Astrocyte of the cerebellum (primary cell): ENCODE data around the gene FLT1.

Experiments used
- DNase-seq: peaks from one replicate; pipeline ENCODE4 v3.0.0-alpha.2; 2011; ENCODE audit warnings: low read depth
- H3K4me3 ChIP-seq: 2 replicates; pipeline ENCODE4 v1.5.1; 2011; ENCODE audit warnings: mild to moderate bottlenecking, low read depth, low read length, moderate library complexity
- in situ Hi-C: cut with HindIII; loops from 2 replicates; pipeline ENCODE4 v1.10.0; 2017; ENCODE audit warnings: low sequenced_read_pairs
- TF ChIP-seq, protein P1 (sequence below): IDR thresholded peaks from 2 replicates; pipeline ENCODE4 v1.5.1; 2012; ENCODE audit warnings: low read length, low read depth, moderate library complexity, mild to moderate bottlenecking; ENCODE audit errors: missing control alignments

Gene FLT1, protein sequence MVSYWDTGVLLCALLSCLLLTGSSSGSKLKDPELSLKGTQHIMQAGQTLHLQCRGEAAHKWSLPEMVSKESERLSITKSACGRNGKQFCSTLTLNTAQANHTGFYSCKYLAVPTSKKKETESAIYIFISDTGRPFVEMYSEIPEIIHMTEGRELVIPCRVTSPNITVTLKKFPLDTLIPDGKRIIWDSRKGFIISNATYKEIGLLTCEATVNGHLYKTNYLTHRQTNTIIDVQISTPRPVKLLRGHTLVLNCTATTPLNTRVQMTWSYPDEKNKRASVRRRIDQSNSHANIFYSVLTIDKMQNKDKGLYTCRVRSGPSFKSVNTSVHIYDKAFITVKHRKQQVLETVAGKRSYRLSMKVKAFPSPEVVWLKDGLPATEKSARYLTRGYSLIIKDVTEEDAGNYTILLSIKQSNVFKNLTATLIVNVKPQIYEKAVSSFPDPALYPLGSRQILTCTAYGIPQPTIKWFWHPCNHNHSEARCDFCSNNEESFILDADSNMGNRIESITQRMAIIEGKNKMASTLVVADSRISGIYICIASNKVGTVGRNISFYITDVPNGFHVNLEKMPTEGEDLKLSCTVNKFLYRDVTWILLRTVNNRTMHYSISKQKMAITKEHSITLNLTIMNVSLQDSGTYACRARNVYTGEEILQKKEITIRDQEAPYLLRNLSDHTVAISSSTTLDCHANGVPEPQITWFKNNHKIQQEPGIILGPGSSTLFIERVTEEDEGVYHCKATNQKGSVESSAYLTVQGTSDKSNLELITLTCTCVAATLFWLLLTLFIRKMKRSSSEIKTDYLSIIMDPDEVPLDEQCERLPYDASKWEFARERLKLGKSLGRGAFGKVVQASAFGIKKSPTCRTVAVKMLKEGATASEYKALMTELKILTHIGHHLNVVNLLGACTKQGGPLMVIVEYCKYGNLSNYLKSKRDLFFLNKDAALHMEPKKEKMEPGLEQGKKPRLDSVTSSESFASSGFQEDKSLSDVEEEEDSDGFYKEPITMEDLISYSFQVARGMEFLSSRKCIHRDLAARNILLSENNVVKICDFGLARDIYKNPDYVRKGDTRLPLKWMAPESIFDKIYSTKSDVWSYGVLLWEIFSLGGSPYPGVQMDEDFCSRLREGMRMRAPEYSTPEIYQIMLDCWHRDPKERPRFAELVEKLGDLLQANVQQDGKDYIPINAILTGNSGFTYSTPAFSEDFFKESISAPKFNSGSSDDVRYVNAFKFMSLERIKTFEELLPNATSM (N-terminal part only)

DNA sequence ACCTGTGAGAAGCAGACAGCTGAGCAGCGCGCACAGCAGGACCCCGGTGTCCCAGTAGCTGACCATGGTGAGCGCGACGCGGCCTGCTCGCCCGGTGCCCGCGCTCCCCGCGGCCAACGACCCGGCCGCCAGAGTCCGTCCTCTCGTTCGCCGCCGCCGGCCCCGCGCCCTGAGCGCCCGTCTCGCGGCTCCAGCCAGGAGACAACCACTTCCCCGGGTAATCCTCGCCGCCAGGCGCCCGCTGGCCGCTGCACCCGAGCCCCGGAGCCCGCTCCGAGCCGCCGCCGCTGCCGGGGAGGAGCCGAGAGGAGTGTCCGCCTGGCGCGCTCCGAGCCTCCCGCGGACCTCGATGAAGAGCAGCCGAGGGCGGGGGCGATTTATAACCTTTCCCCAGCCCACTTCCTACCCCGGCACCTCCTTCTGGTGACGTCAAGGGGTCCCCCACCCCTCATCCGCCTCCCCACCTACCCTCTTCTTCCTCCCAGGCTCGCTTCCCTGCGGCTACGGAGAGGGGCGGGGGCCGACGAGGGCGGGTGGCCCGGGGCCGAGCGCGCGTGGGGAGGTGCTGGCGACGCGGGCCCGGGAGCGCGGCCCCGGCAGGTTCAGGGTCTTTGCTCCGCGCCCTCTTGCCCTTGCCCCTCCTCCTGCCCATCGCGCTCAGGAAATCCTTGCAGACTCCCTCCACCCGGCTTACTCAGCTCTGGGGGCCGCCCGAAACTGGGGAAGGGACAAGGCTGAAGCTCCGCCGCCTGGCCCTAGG, at the start of gene FLT1:
TSS of gene FLT1 (minus strand) at position 351 of the 760 bp plus-strand sequence. CDS start at position 66, 285 bp downstream.
- in situ Hi-C loops, result no loop called here
- DNase-seq, result no peak
- TF ChIP-seq, protein P1, sequence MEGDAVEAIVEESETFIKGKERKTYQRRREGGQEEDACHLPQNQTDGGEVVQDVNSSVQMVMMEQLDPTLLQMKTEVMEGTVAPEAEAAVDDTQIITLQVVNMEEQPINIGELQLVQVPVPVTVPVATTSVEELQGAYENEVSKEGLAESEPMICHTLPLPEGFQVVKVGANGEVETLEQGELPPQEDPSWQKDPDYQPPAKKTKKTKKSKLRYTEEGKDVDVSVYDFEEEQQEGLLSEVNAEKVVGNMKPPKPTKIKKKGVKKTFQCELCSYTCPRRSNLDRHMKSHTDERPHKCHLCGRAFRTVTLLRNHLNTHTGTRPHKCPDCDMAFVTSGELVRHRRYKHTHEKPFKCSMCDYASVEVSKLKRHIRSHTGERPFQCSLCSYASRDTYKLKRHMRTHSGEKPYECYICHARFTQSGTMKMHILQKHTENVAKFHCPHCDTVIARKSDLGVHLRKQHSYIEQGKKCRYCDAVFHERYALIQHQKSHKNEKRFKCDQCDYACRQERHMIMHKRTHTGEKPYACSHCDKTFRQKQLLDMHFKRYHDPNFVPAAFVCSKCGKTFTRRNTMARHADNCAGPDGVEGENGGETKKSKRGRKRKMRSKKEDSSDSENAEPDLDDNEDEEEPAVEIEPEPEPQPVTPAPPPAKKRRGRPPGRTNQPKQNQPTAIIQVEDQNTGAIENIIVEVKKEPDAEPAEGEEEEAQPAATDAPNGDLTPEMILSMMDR, result no peak
- peak within 1 kb of the TSS; percentile 40 for H3K4me3 ChIP-seq

DNA sequence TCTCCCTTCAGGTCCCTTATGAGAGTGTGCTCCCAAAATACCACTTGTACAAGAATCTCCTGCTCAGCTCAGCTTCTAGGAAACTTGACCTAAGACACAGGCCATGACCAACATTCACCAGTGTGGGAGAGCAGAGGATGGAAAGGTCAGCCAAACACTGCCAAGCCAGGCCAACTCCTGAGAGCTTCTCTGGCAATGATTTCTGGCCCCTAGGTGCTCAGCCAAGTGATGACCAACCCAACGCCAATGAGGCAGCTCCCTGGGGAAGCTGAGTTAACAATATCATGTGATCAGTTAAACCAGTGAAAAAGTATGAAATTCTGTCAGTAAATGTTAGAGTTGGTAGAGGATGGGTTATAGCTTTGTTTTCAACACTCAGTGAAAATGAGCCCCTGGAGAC, 49.1 kb upstream of the FLT1 start:
- TF ChIP-seq, protein P1, result no peak
- in situ Hi-C loops, result no loop called here
- no peak for DNase-seq
- H3K4me3 ChIP-seq, result no peak overlapping the region

DNA sequence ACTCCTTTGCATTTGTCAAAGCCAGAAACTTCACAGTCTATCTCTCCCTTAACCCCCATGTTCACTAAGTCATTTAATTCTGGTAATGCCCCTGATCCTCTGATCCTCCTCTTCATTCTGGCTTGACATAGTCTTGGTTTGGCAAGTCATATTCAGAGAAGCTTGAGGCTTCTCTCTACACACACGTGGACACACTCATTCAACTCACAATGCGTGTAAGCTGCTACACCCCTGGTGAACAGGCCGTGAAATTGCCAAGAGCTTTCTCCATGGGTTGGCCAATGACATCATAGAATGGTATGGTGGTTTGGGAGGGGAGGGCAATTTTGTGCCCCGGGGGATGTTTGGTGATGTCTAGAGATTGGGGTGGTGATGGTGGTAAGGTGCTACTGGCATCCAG, 47.9 kb upstream of the FLT1 start:
- no peak for DNase-seq
- in situ Hi-C loops, result no loop called here
- H3K4me3 ChIP-seq, result no peak overlapping the region
- TF ChIP-seq, protein P1, result no peak

DNA sequence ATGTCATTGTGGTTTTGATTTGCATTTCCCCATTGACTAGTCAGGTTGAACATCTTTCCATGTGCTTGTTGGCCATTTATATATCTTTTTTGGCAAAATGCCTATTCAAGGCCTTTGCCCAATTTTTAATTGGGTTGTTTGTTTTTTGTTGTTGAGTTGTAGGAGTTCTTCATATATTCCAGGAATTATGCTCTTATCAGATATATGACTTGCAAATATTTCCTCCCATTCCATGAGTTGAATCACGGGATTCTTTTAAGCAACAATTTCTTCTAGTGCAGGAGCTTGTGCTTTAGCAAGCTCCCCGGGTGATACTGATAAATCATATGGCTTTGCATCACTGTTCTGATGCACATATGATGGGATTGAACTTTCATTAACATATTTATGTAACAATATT, 47.0 kb upstream of the FLT1 start:
- H3K4me3 ChIP-seq, result no peak overlapping the region
- TF ChIP-seq, protein P1, result no peak
- no peak for DNase-seq
- in situ Hi-C loops, result no loop called here

DNA sequence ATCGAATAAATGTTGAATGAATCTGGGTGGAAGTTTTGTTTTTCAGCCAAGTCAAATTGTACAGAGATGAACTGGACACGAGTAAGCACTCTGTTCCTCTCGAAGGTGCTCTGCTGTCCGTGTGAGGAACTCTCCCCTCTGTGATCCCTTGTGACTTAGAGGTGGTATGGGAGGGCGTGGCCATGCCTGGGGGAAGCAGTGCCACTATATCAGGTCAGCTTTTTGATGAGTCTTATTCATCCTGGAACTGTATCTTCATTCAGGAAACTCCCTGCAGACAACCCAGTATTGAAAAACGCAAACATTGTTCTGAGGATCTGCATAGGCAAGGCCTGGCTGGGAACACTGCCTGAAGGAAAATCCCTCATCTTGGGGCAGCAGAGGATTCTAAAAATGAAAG, 45.7 kb upstream of the FLT1 start:
- TF ChIP-seq, protein P1, result no peak
- in situ Hi-C loops, result no loop called here
- DNase-seq, result no peak
- no peak overlapping the region for H3K4me3 ChIP-seq
